Panc1 (cell line): ENCODE data around the gene SUGCT. TPM values are rescaled to one million over a fixed set of nuclear protein-coding genes. Genes with fewer than 3 reads are reported as not detected.

Experiments
- ATAC-seq: fragments of 200-7000 bp; cut with Tn5 transposase; 2 replicates; pipeline ENCODE4 v1.9.1; 2020; ENCODE audit warnings: mild to moderate bottlenecking, moderate library complexity
- BruUV-seq: library from RNA; stranded (reverse); fragments of 400-500 nt; replicated peaks from 2 replicates; lab custom pipeline; 2021; lab: Mats Ljungman, UMichigan
- CTCF ChIA-PET: fragments of 300-600 bp; sonication (Branson Sonifier 250); formaldehyde crosslinking; loops from one replicate; lab custom pipeline; 2022; ENCODE audit warnings: antibody characterized with exemption; lab: Charles Lee
- POLR2A ChIA-PET: fragments of 300-600 bp; sonication (Branson Sonifier 250); formaldehyde crosslinking; loops from one replicate; lab custom pipeline; 2022; ENCODE audit warnings: antibody characterized with exemption; lab: Charles Lee
- DNase-seq: peaks from one replicate; pipeline ENCODE4 v3.0.0-alpha.2; 2010; ENCODE audit warnings: low read depth, low spot score
- H3K27ac ChIP-seq: 2 replicates; pipeline ENCODE4 v1.5.1; 2011; ENCODE audit warnings: mild to moderate bottlenecking, low read length, inconsistent platforms
- H3K27me3 ChIP-seq: fragments of 200-500 bp; sonication (Bioruptor generic); 2 replicates; pipeline ENCODE4 v1.6.0; 2014; ENCODE audit warnings: low read length, inconsistent platforms; ENCODE audit not compliant: control insufficient read depth, insufficient read depth
- H3K36me3 ChIP-seq: fragments of 200-500 bp; sonication (Bioruptor generic); 2 replicates; pipeline ENCODE4 v1.5.1; 2014; ENCODE audit warnings: inconsistent platforms, mild to moderate bottlenecking, low read length, moderate library complexity; ENCODE audit not compliant: control insufficient read depth, insufficient read depth
- H3K4me1 ChIP-seq: 2 replicates; pipeline ENCODE4 v1.5.1; 2011; ENCODE audit warnings: inconsistent platforms, mild to moderate bottlenecking, low read length, moderate library complexity; ENCODE audit not compliant: control insufficient read depth, insufficient read depth
- H3K4me3 ChIP-seq, 2 experiments: 2 replicates each; pipeline ENCODE4 v1.5.1; 2011 to 2012; ENCODE audit warnings: low read depth in 2 of 2, low read length in 2 of 2, mild to moderate bottlenecking in 2 of 2, inconsistent platforms in 1 of 2, moderate library complexity in 1 of 2
- H3K9me3 ChIP-seq: fragments of 200-500 bp; sonication (Bioruptor generic); 2 replicates; pipeline ENCODE4 v1.5.1; 2014; ENCODE audit warnings: low read depth, mild to moderate bottlenecking, inconsistent platforms, low read length, moderate library complexity; ENCODE audit not compliant: control insufficient read depth, insufficient read depth
- POLR2AphosphoS5 ChIP-seq: IDR thresholded peaks from 2 replicates; pipeline ENCODE4 v1.6.1; 2012; ENCODE audit warnings: mild to moderate bottlenecking, low read depth, low read length, moderate library complexity
- SIN3A ChIP-seq: IDR thresholded peaks from 2 replicates; pipeline ENCODE4 v1.6.1; 2012; ENCODE audit warnings: low read depth, mild to moderate bottlenecking, low read length, moderate library complexity, borderline replicate concordance; ENCODE audit not compliant: insufficient read depth
- TCF7L2 ChIP-seq: IDR thresholded peaks from 2 replicates; pipeline ENCODE4 v1.6.1; 2011; ENCODE audit warnings: mild to moderate bottlenecking, low read depth, low read length, inconsistent platforms
- in situ Hi-C: cut with HindIII; loops from 2 replicates; pipeline ENCODE4 v1.10.0; 2016; ENCODE audit warnings: low sequenced_read_pairs, low pct_unique_long_range_greater_than_20kb
- intact Hi-C: fragments of 100-400 bp; cut with micrococcal nuclease; formaldehyde crosslinking; loops from one replicate; pipeline ENCODE4 v1.10.0; 2022; ENCODE audit not compliant: unreplicated experiment
- total RNA-seq: library from RNA; stranded (reverse); gene quantifications from one replicate; pipeline ENCODE4 v1.2.1, GENCODE V29; 2021; ENCODE audit not compliant: unreplicated experiment
- TF ChIP-seq, protein P1 (sequence below): fragments of 450-650 bp; IDR thresholded peaks from 2 replicates; pipeline ENCODE4 v1.5.1; 2017; ENCODE audit warnings: mild to moderate bottlenecking
- TF ChIP-seq, protein P2 (sequence below), 2 experiments: IDR thresholded peaks; 2 replicates each; pipeline ENCODE4 v1.6.1; 2011 to 2012; ENCODE audit warnings: low read depth in 2 of 2, control low read depth in 1 of 2, low read length in 1 of 2, mild to moderate bottlenecking in 1 of 2, moderate library complexity in 1 of 2; ENCODE audit not compliant: insufficient read depth in 1 of 2

SUGCT gene
- total RNA-seq, 1 experiment from 2014 or later, result 3.1 TPM

DNA sequence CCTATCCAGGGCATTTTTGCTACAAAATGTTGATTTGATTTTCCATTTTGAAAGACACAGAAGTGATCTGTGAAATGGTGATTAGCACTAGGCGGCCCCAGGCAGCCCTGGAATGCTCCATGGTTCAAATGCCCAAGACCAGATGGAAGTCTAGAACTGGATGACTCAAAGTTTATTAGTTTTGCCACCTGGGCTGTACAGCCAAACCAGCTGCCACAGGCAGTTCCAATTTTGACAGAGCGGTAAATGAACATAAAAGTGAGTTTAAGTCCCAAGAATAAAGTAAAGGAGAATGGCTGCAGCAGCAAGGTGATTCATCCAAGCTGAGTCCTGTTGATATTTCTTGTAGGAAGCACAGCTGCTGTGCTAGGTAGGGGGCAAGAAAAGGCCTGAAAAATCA, 180.5 kb downstream of the SUGCT start:
- ATAC-seq (no peak), DNase-seq (no peak)
- POLR2A ChIA-PET, result no interaction called here
- Histone ChIP-seq H3K9me3 (no peaks in the 10 kb centered on the region), H3K4me1 (no peaks in the 10 kb centered on the region), H3K36me3 (no peaks in the 10 kb centered on the region), H3K27ac (no peak overlapping the region), H3K4me3 (no peak overlapping the region), H3K27me3 (no peaks in the 10 kb centered on the region)
- TF ChIP-seq, protein P1, sequence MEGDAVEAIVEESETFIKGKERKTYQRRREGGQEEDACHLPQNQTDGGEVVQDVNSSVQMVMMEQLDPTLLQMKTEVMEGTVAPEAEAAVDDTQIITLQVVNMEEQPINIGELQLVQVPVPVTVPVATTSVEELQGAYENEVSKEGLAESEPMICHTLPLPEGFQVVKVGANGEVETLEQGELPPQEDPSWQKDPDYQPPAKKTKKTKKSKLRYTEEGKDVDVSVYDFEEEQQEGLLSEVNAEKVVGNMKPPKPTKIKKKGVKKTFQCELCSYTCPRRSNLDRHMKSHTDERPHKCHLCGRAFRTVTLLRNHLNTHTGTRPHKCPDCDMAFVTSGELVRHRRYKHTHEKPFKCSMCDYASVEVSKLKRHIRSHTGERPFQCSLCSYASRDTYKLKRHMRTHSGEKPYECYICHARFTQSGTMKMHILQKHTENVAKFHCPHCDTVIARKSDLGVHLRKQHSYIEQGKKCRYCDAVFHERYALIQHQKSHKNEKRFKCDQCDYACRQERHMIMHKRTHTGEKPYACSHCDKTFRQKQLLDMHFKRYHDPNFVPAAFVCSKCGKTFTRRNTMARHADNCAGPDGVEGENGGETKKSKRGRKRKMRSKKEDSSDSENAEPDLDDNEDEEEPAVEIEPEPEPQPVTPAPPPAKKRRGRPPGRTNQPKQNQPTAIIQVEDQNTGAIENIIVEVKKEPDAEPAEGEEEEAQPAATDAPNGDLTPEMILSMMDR, result no peak
- TF ChIP-seq POLR2AphosphoS5, result no peak
- no peak for TF ChIP-seq SIN3A
- TF ChIP-seq, protein P2, sequence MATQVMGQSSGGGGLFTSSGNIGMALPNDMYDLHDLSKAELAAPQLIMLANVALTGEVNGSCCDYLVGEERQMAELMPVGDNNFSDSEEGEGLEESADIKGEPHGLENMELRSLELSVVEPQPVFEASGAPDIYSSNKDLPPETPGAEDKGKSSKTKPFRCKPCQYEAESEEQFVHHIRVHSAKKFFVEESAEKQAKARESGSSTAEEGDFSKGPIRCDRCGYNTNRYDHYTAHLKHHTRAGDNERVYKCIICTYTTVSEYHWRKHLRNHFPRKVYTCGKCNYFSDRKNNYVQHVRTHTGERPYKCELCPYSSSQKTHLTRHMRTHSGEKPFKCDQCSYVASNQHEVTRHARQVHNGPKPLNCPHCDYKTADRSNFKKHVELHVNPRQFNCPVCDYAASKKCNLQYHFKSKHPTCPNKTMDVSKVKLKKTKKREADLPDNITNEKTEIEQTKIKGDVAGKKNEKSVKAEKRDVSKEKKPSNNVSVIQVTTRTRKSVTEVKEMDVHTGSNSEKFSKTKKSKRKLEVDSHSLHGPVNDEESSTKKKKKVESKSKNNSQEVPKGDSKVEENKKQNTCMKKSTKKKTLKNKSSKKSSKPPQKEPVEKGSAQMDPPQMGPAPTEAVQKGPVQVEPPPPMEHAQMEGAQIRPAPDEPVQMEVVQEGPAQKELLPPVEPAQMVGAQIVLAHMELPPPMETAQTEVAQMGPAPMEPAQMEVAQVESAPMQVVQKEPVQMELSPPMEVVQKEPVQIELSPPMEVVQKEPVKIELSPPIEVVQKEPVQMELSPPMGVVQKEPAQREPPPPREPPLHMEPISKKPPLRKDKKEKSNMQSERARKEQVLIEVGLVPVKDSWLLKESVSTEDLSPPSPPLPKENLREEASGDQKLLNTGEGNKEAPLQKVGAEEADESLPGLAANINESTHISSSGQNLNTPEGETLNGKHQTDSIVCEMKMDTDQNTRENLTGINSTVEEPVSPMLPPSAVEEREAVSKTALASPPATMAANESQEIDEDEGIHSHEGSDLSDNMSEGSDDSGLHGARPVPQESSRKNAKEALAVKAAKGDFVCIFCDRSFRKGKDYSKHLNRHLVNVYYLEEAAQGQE (IDR thresholded peaks at IDR 0.05; ENCODE audit: insufficient read depth in 1 of 2, low read depth in 2 of 2, low read length in 1 of 2), result no peak
- TF ChIP-seq TCF7L2, result no peak
- CTCF ChIA-PET, result no interaction called here
- BruUV-seq, result no TSS peak
- intact Hi-C loops (no loop called here), in situ Hi-C loops (no loop called here)

DNA sequence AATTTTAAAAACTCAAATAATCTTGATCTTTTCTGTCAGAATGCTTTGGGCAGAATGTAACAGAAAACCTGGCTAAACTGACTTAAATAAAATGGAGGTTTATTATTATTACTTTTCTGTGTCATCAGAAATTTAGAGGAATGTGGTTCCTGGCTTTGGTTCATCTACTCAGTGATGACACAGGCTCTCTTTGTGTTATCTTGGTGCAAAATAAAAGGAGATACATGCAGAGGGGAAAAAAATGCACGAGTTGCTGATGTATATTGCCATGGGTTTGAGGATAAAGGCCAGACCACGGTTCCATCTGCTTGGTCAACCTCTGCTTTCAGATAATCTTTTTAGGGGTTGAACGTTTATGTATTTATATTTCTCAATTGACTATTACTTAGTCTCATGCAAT, 181.4 kb downstream of the SUGCT start:
- POLR2A ChIA-PET, result no interaction called here
- H3K27me3 ChIP-seq, result no peaks in the 10 kb centered on the region
- no peak for DNase-seq
- TF ChIP-seq, protein P1, result no peak
- no peak for TF ChIP-seq SIN3A
- no peak for TF ChIP-seq POLR2AphosphoS5
- TF ChIP-seq, protein P2 (IDR thresholded peaks at IDR 0.05; ENCODE audit: insufficient read depth in 1 of 2, low read depth in 2 of 2, low read length in 1 of 2), result no peak
- no peak overlapping the region for H3K27ac ChIP-seq
- H3K4me3 ChIP-seq, result no peak overlapping the region
- no peaks in the 10 kb centered on the region for H3K4me1 ChIP-seq
- intact Hi-C loops, result no loop called here
- no peak for ATAC-seq
- no peaks in the 10 kb centered on the region for H3K9me3 ChIP-seq
- H3K36me3 ChIP-seq, result no peaks in the 10 kb centered on the region
- in situ Hi-C loops, result no loop called here
- CTCF ChIA-PET, result no interaction called here
- BruUV-seq, result no TSS peak
